GM08714 (cell line): ENCODE data around the gene IFFO2.

Experiments
- H3K4me3 ChIP-seq: fragments of 200-500 bp; sonication (Bioruptor generic); 2 replicates; pipeline ENCODE4 v1.5.1; 2014; ENCODE audit warnings: mild to moderate bottlenecking, low read length, inconsistent platforms
- ZNF274 ChIP-seq: IDR thresholded peaks from 2 replicates; pipeline ENCODE4 v1.6.1; 2012; ENCODE audit warnings: mild to moderate bottlenecking, low read depth, low read length

Gene IFFO2

DNA sequence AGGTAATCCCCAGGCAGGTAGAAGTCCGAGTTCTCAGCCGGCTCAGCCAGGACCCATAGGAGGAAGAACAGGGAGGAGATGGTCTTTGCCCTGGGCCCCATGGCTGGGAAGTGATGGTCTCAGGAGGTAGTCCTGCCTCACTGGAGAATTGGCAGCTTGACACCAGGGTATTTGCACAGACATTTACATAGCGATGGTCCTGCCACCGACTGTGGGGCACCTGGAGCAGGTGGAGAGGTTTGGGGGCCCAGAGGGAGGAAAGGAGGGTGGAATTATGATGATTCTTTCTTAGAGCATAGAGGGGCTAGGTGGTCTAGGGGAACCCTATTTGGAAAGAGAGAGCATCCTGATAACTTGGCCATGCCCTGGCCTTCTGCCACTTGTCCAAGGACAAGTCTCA is 96.9 kb downstream of the IFFO2 start, which contains the start of gene TAS1R2:
Gene TAS1R2, minus strand, starts transcription at position 101 of the 400 bp plus-strand sequence. Its CDS starts 0 bp downstream, at position 101.
- H3K4me3 ChIP-seq = no peak within 1 kb of the TSS
- no peak for TF ChIP-seq ZNF274

DNA sequence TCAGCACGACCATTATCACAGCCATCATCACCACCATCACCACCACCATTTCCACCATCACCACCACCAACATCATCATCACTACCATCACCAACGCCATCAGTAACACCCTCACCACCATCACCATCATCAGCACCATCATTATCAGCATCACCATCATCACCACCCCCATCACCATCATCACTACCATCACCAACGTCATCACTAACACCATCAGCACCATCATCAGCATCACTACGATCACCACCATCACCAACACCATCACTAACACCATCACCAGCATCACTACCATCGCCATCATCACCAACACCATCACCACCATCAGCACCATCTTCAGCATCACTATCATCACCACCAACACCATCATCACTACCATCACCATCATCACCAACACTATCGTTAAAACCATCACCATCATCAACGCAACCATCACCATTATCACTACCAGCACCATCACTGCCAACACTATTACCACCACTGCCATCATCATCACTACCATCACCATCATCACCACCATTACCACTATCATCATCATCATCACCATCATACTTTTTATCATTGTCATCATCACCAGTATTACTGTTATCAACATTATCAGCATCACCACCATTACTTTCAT is 98.3 kb downstream of the IFFO2 start:
- no peak overlapping the region for H3K4me3 ChIP-seq

DNA sequence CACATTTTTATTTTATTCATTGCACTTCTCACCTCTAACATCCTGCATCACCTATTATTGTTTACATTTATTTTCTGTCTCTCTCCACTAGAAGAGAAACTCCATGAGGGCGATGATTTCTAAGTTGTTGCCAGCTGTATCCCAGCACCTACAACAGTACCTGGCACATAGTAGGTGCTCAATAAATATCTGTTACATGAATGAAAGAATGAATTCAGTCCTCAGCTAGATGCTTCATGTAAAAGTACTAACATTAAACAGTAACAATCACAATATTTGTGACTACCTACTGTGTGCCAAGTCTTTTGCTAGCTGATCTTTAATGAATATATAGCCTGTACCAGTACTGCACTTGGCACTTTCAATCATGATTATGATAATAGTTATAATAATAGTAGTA is 100.0 kb downstream of the IFFO2 start:
- H3K4me3 ChIP-seq = no peak overlapping the region
- no peak for TF ChIP-seq ZNF274

More for the DNA sequence above, 98.3 kb downstream of the IFFO2 start:
- TF ChIP-seq ZNF274 = no peak

DNA sequence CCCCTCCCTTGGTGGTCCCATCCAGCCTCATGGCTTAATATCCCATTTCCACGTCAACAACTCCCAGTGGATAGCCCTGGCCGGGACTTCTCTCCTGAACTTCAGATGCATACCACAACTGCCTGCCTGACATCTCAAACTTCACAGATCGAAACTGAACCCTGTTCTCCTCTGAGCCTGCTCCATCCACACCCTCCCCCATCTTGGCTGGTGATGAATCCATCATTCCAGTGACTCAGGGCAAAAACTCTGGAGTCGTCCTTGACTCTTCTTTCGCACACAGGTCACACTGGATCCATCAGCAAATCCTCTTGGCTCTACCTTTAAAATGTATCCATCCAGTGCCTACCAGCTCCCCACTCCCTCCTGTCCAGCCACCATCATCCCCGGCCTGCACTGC is 100.9 kb downstream of the IFFO2 start:
- TF ChIP-seq ZNF274 = no peak

DNA sequence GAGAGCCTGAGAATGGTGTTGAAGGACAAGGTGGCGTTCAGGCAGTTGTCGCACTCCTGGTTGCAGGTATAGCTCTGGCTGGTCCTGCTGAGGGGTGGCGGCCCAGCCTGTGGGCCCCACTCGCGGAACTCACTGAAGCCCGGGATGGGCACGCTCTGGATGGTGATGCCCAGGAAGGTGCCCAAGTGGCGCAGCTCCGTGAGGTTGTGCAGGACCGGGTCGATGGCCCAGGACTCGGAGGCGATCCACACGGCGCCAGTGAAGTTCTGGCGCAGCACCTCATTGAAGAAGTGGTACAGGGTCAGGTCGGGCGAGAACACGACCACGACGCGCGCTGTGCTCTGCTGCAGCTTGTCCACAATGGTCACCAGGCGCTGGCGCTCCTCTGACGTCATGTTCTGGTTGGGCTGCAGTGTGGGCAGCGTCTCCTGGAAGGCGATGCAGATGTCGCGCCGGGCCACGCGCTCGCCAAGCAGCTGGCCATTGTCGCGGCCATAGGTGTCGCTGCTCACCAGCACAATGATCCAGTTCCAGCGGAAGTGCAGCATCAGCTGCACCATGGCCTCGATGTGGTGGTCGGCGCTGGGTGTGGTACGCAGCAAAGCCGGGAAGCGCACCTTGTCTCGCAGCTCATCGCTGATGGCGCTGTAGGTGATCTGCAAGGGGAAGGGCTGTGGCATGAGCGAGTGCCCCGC is 102.0 kb downstream of the IFFO2 start:
- TF ChIP-seq ZNF274 = no peak
- no peak overlapping the region for H3K4me3 ChIP-seq

More for the DNA sequence above, 100.9 kb downstream of the IFFO2 start:
- no peak overlapping the region for H3K4me3 ChIP-seq
